ENCODE results near the gene TBC1D9. TPM values are rescaled to one million over a fixed set of nuclear protein-coding genes. Genes with fewer than 3 reads are reported as not detected.
A peak's percentile ranks its signal among the peaks of the same experiment; 100 is the strongest.

The TBC1D9 gene
- total RNA-seq, 1 donor from 2014 or later: 15.9 TPM

DNA sequence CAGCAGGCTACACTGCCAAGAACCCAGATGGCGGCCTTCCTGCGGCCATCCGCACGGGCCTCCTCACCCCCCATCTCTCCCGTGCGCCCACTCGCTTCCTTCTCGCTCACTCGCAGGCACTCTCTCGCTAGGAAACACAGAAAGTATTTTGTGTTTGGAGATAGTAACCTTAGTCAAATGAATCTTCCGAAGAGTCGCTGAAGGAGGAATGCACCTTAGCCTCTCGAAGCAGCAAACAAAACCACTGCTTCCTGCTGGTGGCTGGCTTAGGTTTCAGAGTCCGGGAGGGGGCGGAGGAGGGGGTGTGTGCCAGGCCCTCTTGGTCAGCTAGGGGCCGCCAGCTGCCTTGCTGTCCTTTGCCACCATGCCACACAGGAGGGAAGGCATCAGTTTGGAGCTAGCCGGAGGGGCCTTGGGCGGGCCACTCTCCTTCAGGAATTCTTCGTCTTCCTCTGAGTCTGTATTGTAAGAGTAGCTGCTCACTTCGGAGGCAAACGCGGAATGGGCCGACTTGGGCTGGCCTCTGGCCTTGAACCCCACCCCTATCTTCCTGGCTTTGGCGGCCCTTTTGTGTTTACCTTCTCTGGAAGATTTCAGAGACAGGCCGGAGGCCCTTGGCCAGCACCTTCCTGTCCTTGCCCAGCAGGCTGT lies 114.3 kb downstream of the TBC1D9 start:
- Mint-ChIP-seq H3K4me3 (no peak overlapping the region), H3K36me3 (ENCODE audit: low read depth) (peaks cover 6% of the 10 kb centered on the region), H3K9me3 (no peaks in the 10 kb centered on the region), H3K27me3 (ENCODE audit: low read depth) (no peaks in the 10 kb centered on the region), H3K4me1 (peaks cover 15% of the 10 kb centered on the region), H3K27ac (ENCODE audit: unreplicated experiment) (peak overlapping the region; percentile 58)
- no peak for DNase-seq (ENCODE audit: low read depth, low spot score)
- TF ChIP-seq, protein P1, sequence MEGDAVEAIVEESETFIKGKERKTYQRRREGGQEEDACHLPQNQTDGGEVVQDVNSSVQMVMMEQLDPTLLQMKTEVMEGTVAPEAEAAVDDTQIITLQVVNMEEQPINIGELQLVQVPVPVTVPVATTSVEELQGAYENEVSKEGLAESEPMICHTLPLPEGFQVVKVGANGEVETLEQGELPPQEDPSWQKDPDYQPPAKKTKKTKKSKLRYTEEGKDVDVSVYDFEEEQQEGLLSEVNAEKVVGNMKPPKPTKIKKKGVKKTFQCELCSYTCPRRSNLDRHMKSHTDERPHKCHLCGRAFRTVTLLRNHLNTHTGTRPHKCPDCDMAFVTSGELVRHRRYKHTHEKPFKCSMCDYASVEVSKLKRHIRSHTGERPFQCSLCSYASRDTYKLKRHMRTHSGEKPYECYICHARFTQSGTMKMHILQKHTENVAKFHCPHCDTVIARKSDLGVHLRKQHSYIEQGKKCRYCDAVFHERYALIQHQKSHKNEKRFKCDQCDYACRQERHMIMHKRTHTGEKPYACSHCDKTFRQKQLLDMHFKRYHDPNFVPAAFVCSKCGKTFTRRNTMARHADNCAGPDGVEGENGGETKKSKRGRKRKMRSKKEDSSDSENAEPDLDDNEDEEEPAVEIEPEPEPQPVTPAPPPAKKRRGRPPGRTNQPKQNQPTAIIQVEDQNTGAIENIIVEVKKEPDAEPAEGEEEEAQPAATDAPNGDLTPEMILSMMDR (conservative IDR thresholded peaks at IDR 0.05): no peak

- peaks cover 6% of the 10 kb centered on the region for H3K36me3 Mint-ChIP-seq (ENCODE audit: low read depth)
- H3K27me3 Mint-ChIP-seq (ENCODE audit: low read depth): no peaks in the 10 kb centered on the region
- TF ChIP-seq, protein P1 (conservative IDR thresholded peaks at IDR 0.05): no peak
- no peaks in the 10 kb centered on the region for H3K9me3 Mint-ChIP-seq
- no peak overlapping the region for H3K27ac Mint-ChIP-seq (ENCODE audit: unreplicated experiment)
- no peak overlapping the region for H3K4me3 Mint-ChIP-seq
- DNase-seq (ENCODE audit: low read depth, low spot score): no peak
- H3K4me1 Mint-ChIP-seq: peaks cover 14% of the 10 kb centered on the region
Measured at GRCh38 chr4:140641105-140641555, 115.1 kb downstream of the TBC1D9 start.

- DNase-seq (ENCODE audit: low read depth, low spot score): no peak
- Mint-ChIP-seq H3K4me3 (no peak overlapping the region), H3K4me1 (peaks cover 10% of the 10 kb centered on the region), H3K27ac (ENCODE audit: unreplicated experiment) (no peak overlapping the region), H3K9me3 (no peaks in the 10 kb centered on the region), H3K27me3 (ENCODE audit: low read depth) (no peaks in the 10 kb centered on the region), H3K36me3 (ENCODE audit: low read depth) (peaks cover 6% of the 10 kb centered on the region)
- TF ChIP-seq, protein P1 (conservative IDR thresholded peaks at IDR 0.05): no peak
Measured at GRCh38 chr4:140640150-140640748, 115.9 kb downstream of the TBC1D9 start.

- no peak overlapping the region for H3K4me3 Mint-ChIP-seq
- no peak for DNase-seq (ENCODE audit: low read depth, low spot score)
- TF ChIP-seq, protein P1 (conservative IDR thresholded peaks at IDR 0.05): no peak
- H3K4me1 Mint-ChIP-seq: peaks cover 9% of the 10 kb centered on the region
- no peaks in the 10 kb centered on the region for H3K27me3 Mint-ChIP-seq (ENCODE audit: low read depth)
- H3K27ac Mint-ChIP-seq (ENCODE audit: unreplicated experiment): no peak overlapping the region
- H3K36me3 Mint-ChIP-seq (ENCODE audit: low read depth): peaks cover 11% of the 10 kb centered on the region
- no peaks in the 10 kb centered on the region for H3K9me3 Mint-ChIP-seq
Measured at GRCh38 chr4:140639066-140639465, 117.1 kb downstream of the TBC1D9 start.

DNA sequence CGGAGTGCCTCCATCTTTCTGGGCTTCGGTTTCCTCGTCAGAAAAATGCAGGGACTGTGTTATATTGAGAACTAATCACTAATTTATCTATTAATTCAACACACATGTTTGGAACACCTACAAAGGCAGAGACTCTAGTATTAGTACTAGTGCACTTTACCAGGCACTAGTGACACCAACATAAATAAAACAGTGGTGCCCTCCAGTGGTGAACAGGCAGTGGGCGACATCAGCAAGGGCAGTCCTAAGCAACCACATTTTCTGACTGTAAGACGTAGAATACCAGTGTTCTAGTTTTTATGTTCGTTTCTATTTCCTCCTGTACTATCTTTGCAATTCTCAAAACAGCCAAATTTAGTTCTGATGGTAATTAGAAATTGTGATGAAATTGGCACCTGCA lies 118.3 kb downstream of the TBC1D9 start:
- no peak overlapping the region for H3K4me3 Mint-ChIP-seq
- H3K9me3 Mint-ChIP-seq: no peaks in the 10 kb centered on the region
- peaks cover 9% of the 10 kb centered on the region for H3K4me1 Mint-ChIP-seq
- H3K27ac Mint-ChIP-seq (ENCODE audit: unreplicated experiment): no peak overlapping the region
- DNase-seq (ENCODE audit: low read depth, low spot score): peak; percentile 28
- H3K36me3 Mint-ChIP-seq (ENCODE audit: low read depth): peaks cover 15% of the 10 kb centered on the region
- TF ChIP-seq, protein P1 (conservative IDR thresholded peaks at IDR 0.05): peak; percentile 72
- no peaks in the 10 kb centered on the region for H3K27me3 Mint-ChIP-seq (ENCODE audit: low read depth)

All from neural crest cell (in vitro differentiated cells).